SK-N-MC (cell line): ENCODE results near the gene PRSS56.

ENCODE experiments used
- FOXP2 ChIP-seq: optimal IDR thresholded peaks from 2 replicates; pipeline ENCODE3; 2011; ENCODE audit warnings: mild to moderate bottlenecking, moderate library complexity; ENCODE audit not compliant: insufficient read depth; ENCODE audit errors: extremely low read length, control extremely low read depth
- POLR2AphosphoS5 ChIP-seq: IDR thresholded peaks from 2 replicates; pipeline ENCODE4 v1.6.1; 2012; ENCODE audit warnings: mild to moderate bottlenecking, low read depth, low read length, borderline replicate concordance

DNA sequence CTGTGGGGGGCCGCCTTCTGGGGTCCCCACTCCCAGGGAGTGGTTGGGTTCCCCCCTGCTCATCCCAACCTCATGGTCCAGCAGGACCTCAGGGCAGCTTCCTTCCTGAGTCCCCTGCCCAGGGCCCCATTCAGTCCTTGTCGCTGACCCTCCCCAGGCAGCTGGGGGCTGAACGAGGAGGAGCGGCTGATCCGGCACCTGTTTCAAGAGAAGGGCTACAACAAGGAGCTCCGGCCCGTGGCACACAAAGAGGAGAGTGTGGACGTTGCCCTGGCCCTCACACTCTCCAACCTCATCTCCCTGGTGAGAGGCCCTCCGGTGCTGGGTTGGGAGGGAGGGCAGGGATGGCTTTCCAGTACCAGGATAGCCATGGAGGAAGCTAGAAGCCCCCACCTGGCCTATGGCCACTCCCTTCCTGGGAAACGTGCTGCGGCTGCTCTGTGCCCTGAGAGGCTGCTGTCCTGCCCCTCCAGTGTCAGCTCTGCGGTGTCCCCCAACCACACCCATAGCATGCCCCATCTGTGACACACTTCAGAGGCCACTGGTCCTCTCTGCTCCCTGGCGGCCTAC is 6.3 kb downstream of the PRSS56 start:
- TF ChIP-seq POLR2AphosphoS5 (no peak), FOXP2 (no peak)
